Ureter (tissue), 1 donor: Measurements from ENCODE around the gene LAMP2. TPM values are rescaled to one million over a fixed set of nuclear protein-coding genes. Genes with fewer than 3 reads are reported as not detected.
"Not testable (repeated sequence)": the region's sequence is repeated elsewhere in the genome, so short reads cannot be mapped to it uniquely, and the experiment has no call there.

Experiments
- DNase-seq: peaks from one replicate; pipeline ENCODE4 v3.0.0-alpha.2; 2020; ENCODE audit warnings: low spot score
- total RNA-seq: library from RNA; stranded (reverse); gene quantifications from one replicate; pipeline ENCODE4 v1.2.4, GENCODE V29; 2023
- donor health status: DM: yes; HTN: yes; CAD: no.

The LAMP2 gene
- 82.3 TPM for total RNA-seq

DNA sequence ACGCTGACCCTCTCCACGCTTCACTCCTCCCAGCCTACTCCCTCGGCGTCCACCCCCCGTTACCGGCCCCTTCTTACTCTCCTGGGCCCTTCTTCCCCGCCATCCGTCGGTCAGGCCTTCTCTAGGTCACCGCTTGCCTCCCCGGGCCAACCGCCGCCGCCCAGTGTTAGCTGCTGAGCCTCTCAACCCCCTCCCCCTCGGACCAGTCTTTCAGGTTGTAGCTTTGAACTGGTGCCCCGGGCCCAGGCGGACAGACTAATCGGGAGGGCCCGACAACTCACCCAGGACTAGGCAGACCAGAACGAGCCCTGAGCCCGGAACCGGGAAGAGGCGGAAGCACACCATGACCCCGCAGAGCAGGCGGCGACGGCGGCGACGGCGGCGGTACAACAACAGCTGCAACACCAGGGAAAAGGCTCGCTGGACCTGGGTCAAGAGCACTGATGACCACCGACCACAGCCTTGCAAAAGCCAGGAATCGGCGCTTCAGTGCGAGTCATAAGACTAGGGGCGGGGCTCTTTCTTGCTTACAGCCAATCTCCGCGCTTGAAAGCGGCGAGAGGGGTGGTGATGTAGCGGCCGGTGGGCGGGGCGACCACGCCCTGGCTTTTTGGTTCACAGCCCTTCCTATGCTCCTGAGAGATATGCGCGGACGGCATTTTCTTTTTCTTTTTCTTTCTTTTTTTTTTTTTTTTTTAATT is at the start of gene LAMP2:
Gene LAMP2 (minus strand): TSS at position 472 of the 701 bp plus-strand sequence. CDS start 127 bp downstream, at position 345.
- DNase-seq = peak; percentile 92

DNA sequence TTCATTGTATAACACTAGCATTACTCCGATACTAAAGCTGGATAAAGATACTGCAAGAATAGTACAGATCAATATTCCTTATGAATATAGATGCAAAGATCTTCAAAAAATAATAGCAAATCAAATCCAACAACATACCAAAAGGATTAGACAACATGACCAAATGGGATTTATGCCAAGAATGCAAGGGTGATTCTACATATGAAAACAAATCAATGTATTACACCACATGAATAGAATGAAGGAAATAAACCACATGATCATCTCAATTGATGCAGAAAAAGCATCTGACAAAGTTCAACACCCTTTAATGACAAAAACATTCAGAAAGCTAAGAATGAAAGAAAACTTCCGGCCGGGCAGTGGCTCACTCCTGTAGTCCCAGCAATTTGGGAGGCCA is 48.8 kb upstream of the LAMP2 start:
- DNase-seq = no peak

DNA sequence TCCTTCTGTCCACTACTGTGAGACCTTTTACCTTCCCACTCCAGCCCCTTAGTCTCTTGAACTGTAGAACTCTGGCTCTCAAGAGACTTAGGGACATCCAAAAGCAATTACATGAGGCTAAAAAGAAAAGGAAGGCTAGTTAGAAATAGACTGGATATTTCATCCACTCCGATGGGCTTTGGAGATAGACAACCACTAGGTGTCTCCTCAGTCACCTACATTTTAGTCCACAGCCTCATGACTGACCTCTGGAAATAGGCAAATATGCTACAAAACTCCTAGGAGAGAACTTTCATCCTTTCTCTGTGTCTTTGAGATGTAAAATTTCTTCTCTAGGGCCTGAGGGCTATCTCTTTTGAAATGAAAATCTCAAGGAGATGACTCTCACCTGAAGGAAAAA is 45.1 kb upstream of the LAMP2 start:
- DNase-seq = no peak

DNA sequence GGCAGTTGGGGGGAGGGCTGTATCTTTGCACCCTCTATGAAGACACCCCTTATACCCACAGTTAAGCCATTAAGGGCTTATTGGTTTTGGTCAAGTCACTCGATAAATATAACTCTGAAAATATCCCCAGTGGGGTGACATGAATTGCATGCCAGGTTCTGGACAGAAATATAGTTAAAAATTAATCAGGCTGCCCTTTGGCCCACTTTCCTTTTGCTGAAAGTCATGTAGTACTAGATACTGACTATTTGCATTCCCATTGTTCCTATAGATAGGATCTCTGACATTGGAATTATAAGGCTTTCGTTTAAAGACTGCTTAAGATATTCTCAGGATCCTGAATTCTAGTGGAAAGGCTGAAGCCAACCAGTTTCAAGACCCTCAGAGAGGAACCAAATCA is 43.5 kb upstream of the LAMP2 start:
- DNase-seq = no peak

DNA sequence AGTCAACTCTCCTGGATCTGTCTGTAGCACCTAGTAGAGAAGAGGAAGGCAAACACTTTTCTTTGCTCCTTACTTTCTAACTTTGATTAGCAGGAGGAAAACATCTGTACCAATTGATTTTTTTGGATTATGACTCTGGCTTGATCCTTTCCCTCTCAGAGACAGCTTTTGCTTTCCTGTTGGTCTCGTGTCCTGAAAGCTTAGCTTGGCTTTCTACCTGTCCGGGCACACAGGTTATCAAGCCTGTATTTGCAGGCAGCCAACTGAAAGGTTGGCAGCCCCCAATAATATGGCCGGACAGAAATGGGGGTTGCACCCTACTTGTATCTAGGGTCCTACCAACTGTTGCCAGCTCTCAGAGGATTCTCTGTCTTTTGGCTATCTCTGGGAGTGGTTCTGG is 43.1 kb upstream of the LAMP2 start:
- no peak for DNase-seq

DNA sequence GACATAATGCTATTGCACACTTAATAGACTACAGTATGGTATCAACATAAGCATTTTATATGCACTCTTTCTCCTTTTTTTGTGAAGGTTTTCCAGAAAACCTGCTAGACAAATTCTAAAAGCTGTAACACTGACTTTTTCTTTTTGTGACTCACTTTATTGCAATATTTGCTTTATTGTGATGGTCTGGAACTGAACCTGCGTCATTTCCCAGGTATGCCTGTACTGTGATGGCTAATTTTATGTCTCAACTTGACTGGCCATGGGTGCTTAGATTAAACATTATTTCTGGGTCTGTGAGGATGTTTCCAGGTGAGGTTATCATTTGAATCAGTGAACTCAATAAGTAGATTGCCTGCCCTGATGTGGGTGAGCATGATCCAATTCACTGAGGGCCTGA is 35.5 kb upstream of the LAMP2 start:
- no peak for DNase-seq

DNA sequence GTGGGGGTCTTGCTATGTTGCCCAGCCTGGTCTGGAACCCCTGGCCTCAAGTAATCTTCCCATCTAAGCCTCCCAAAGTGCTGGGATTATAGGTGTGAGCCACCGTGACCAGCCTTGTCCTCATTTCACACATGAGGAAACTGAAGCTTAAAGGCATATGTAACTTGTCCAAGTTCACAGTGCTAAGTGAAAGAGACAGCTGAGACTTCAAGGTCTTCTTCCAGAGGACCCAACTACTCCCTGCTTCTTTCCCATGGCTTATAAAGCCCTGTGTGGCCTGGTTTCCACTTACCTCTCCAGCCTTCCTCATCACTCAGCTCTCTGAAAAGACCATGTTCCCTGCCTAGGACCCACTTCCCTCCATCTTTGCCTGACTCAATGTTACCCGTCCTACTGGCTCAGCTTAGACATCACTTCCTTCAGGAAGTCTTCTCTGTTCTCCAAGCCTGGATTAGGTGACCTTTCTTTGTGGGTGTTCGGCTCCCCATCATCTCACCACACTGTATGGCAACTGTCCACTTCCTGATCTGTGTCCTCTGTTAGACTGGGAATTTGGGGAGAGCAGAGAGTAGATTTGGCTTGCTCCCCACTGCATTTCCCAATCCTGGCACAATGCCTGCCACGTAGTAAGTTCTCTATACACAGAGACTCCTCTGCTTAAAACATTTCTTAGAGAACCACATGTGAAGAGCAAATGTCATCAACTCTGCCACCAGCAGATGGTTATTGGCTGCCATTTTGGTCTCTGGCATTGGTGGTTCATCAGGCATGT is 30.4 kb upstream of the LAMP2 start:
- no peak for DNase-seq

DNA sequence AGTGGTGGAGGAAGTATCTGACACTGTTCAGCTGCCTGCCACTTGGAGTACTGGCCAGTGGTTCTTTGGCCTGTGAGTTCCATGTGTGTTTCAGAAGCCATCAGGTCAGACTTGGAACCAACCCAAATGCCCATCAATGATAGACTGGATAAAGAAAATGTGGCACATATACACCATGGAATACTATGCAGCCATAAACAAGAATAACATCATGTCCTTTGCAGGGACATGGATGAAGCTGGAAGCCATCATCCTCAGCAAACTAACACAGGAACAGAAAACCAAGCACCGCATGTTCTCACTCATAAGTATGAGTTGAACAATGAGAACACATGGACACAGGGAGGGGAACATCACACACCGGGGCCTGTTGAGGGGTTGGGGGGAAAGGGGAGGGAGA is 21.0 kb upstream of the LAMP2 start:
- DNase-seq = not testable (repeated sequence)

DNA sequence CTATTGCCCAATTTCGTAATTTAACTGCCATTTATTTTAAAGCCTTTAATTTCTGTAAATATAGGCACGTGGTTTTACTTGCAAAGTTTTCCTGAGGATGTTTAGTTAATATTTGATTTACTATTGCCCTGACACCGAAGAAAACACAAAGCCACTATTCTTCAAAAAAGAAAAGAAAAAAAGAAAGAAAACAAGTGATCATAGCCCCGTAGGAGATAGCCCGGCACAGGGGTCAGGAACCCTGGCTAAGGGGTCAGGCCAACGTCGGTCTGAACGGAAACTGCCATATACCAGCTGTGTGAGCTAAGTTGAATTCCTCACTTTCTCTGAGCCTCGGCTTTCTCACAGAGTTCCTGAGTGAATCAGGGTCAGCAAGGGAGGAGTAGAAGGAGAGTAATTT is 17.7 kb upstream of the LAMP2 start:
- DNase-seq = no peak

DNA sequence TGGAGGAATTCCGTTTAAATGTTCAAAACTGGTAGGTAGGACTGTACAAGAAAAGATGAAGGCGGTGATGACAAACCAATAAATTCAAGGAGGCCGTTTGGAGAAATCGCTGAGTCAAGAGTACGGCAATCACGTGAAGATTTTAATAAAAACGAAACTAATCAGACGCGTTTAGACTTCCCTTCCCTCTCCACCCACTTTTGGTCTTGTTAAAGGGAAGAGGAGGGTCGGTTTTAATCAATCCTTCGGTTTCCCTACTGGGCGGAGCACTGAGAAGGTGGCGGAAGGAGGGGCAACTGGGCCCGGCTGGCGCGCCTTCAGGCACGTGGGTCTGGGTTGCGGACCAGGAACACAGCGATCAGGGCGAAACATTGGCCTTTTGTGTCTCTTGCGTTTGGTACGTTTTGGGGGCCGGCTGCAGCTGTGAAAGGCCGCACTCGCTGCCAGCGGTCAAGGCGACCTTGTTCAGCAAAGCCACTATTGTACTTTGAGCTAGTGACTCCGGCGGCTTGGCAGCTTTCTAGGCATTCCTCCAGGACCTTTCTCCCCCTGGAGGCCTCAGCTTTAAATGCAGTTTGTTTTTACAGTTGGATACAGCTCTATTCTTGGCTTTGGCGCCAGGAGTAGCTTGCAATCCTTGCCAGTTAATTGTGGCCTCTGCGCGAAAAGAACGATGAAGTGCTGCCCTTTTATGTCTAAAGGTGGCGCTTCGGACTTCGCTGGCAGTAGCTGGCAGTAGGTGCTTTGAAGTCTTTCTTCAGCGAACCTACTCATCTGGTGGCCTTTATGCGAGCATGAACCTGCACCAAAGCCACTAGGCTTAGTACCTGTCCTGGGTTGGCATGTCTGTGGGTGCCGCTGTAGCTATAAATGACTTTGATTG is 16.8 kb upstream of the LAMP2 start:
- peak; percentile 64 for DNase-seq

DNA sequence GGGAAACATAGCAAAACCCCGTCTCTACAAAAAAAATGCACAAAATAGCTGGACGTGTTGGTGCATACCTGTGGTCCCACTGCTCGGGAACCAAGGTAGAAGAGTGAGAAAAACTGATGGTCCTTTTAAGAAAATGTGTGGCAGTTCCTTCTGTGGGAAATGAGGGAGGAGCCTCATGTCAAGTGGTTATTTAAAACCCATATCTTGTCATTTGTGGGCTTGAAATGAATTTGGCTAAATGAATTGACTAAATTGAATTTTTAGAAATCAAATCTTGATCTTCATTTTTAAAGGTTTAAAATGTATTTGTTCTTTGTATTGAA is 16.2 kb upstream of the LAMP2 start:
- no peak for DNase-seq

DNA sequence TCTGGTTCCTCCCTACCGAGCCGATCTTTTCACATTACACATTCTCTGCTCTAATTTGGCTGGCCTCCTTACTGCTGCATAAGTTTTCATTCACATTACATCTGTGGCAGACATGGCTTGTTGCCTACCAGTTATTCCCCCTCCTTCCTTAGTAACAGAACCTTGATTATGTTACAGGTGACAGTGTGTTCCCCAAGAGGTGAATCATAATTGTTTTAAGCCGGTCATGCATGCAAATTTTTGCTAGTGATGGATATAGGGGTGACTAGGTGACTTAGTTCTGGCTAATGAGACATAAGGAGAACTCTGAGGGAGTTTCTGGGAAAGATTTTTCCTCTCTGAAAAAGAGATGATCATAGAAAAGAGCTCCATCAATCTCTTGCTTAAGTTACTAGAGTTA is 8.4 kb upstream of the LAMP2 start:
- no peak for DNase-seq

DNA sequence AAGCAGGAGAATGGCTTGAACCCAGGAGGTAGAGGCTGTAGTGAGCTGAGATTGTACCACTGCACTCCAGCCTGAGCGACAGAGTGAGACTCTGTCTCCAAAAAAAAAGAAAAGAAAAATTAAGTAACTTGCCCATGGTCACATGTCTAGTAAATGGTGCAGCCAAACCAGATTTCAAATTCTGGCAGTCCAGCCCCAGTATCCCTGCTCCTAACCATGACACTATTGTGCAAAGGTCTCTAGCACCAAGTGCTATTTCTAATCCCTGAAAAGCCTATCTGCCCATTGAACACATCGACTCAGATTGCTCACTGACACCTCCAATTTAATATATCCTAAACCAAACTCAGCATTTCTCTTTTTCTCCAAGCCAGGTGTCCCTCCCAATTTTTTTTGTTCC is 7.6 kb upstream of the LAMP2 start:
- no peak for DNase-seq

DNA sequence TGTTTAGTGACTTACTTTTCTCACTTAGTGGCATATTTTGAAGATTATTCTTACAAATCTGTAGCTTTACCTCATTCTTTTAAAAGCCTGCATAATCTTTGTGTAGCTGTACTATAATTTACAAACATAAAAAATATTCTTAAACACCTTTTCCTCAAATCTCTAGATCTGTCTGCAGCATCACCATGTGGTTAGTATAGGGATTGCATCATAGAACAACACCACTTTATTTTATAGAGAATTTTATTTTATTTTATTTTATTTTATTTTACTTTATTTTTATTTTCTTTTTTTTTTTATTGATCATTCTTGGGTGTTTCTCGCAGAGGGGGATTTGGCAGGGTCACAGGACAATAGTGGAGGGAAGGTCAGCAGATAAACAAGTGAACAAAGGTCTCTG is 6.4 kb upstream of the LAMP2 start:
- not testable (repeated sequence) for DNase-seq

DNA sequence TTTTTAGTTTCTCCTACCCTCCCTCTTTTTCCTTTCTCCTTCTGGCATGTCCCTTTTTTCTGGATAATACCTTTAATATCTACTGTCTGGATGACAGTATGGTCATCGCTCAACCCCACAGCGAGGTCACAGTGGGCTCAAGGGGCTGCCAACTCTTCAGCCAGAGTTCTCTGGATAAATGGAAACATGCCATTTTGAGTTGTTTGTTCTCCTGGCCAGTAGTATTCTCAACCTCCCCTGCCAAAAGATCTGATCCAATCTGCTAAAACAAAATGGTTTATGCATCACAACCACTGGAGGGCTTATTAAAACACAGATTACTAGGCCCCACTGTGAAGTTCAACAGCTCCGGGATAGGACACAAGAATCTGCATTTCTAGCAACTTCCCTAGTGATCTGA is 5.0 kb upstream of the LAMP2 start:
- no peak for DNase-seq

DNA sequence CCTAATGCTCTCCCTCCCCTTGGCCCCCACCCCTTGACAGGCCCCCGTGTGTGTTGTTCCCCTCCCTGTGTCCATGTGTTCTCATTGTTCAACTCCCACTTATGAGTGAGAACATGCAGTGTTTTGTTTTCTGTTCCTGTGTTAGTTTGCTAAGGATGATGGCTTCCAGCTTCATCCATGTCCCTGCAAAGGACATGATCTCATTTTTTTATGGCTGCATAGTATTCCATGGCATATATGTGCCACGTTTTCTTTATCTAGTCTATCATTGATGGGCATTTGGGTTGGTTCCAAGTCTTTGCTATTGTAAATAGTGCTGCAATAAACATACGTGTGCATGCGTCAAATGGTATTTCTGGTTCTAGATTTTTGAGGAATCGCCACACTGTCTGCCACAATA is 561 bp upstream of the LAMP2 start:
- not testable (repeated sequence) for DNase-seq

DNA sequence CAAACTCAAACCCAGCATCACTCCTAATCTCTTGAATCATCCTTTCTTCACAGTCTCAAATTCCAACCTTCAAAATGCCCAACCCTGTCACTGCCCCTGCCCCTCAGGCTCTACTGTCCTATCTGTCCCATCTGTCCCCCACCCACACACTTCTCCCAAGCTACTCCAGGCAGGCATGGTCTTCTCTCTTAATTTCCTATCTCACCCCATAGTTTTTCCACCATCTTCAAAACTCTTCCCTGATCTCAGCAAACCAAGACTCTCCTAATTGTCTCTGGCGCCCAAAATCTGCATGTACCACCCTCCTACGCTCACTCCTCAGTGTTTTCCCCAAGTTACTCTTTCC is 644 bp downstream of the LAMP2 start:
- no peak for DNase-seq

DNA sequence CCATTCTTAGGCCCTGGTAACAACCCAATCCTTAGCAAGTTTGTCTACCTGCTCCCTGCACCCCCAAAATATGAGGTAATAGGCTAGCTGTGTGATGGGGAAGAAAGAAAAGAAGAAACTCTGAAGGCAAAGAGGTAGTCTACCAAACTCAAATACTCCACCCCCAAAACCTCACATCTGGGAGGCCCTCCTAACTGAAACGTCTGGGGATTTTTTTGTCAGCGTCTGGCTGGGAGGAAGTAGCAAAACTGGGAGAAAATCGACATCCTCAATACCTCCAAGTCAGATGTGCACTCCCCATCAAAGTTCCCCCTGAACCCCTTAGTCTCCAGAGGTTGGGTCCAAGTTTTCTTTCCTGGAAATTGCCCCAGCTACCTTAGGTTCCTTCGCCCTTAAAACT is 1.0 kb downstream of the LAMP2 start:
- DNase-seq = no peak

DNA sequence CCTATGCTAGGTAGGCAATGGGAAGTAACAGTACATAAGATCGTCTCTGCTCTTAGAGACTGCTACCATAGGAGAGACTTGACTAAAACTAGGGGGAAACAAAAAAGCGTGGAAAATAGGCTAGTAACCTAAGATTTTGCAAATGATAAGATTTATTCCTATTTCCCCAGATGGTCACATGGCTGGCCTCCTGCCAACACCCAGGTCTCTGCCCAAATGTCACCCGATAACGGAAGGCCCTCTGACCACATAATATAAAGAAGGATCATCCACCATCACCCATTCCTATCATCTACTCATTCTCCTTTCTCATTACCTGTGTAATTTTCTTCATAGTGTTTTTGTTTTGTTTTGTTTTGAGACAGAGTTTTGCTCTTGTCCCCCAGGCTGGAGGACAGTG is 4.7 kb downstream of the LAMP2 start:
- DNase-seq = no peak

DNA sequence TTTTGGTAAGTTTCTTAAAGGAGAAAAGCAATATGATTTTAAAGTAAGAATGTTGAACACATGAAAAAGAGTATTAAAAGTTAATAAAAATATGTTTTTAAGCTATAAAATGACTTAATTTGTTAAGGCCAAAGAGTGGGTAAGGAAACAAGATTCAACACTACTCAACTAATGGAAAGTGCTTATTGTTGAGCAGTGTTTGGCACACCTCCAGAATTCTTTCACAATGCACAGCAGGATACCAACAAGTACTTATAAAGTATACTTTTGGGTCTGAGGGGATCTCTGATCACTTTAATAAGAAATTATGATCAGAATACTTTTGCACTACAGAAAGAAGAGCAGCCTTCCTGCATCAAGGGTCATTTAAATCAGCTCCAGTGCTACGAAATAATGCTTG is 5.9 kb downstream of the LAMP2 start:
- DNase-seq = no peak

DNA sequence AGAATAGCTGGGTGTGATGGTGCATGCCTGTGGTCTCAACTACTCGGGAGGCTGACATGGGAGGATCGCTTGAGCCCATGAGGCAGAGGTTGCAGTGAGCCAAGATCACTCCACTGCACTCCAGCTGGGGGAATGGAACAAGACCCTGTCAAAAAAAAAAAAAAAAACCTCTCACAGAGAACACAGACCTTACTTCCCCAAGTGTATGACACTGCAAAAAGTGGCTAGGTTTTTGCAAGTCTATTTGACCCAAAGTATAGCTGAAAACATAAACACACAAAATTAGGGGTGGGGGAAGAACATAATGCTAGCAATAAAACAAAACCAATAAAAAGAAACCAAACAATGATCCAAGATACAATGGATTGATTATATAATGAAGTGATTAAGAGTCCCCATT is 6.7 kb downstream of the LAMP2 start:
- no peak for DNase-seq

DNA sequence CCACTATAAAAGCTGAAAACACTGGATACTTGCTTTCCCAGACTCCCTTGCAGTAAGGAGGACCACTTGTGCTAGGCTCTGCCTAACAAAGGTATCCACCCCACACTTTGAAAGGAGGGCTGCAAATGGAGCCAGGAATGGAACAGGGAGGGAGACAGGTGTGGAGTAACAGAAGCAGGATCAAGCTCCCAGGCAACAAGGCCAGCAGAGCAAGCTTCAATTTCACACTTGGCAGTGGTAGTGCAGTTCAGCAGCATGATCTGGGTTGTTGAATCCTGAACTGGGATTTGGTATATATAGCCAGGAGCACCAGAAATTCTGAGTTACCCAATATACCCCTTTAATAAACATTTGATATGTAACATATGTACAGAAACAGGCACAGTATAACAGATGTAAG is 9.8 kb downstream of the LAMP2 start:
- no peak for DNase-seq

DNA sequence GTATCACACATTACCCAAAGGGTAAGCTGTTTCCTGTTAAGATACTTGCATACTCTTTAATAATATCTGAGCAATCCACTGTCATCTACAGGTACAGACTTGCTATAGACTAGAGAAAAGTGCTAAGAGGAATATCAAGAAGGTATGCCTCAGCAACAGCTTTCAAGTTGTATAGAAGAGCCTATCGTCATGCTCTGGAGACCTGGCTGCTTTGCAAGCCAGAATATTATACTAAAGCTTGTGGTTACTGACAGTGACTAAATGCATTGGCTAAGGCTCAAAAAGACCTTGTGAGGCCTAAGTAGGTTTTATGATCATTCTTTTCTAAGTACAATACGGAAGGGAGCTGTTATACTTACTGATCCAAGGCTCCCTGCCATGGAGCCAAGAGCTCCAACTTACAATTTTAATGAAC is 11.3 kb downstream of the LAMP2 start:
- DNase-seq = no peak
